ENCODE results near the gene SYNE2.

SYNE2 gene

GRCh38 chr14:64194404-64194803 lies 341.6 kb downstream of the SYNE2 start:
- Histone ChIP-seq H3K36me3 (replicated peaks) (no peaks in the 10 kb centered on the region), H3K4me3 (ENCODE audit: low read depth, low read length) (no peak overlapping the region), H3K27ac (no peak overlapping the region), H3K27me3 (replicated peaks) (no peaks in the 10 kb centered on the region)
- in situ Hi-C loops (cut with HindIII; ENCODE audit: low pct_ligation_motif_present, low sequenced_read_pairs), result no loop called here
- TF ChIP-seq CTCF (IDR thresholded peaks at IDR 0.05; ENCODE audit: low read depth, low read length, missing control alignments), result no peak
- DNase-seq, result no peak

GRCh38 chr14:64195199-64195598 lies 342.4 kb downstream of the SYNE2 start:
- no peak for DNase-seq
- TF ChIP-seq CTCF (IDR thresholded peaks at IDR 0.05; ENCODE audit: low read depth, low read length, missing control alignments), result no peak
- no peak overlapping the region for H3K27ac ChIP-seq
- no peak overlapping the region for H3K4me3 ChIP-seq (ENCODE audit: low read depth, low read length)
- in situ Hi-C loops (cut with HindIII; ENCODE audit: low pct_ligation_motif_present, low sequenced_read_pairs), result no loop called here
- H3K27me3 ChIP-seq (replicated peaks), result no peaks in the 10 kb centered on the region
- no peaks in the 10 kb centered on the region for H3K36me3 ChIP-seq (replicated peaks)

- no peak for DNase-seq
- H3K27ac ChIP-seq, result no peak overlapping the region
- no peak for TF ChIP-seq CTCF (IDR thresholded peaks at IDR 0.05; ENCODE audit: low read depth, low read length, missing control alignments)
- H3K36me3 ChIP-seq (replicated peaks), result no peaks in the 10 kb centered on the region
- no peak overlapping the region for H3K4me3 ChIP-seq (ENCODE audit: low read depth, low read length)
- in situ Hi-C loops (cut with HindIII; ENCODE audit: low pct_ligation_motif_present, low sequenced_read_pairs), result no loop called here
- no peaks in the 10 kb centered on the region for H3K27me3 ChIP-seq (replicated peaks)
Measured at GRCh38 chr14:64196056-64196455, 343.3 kb downstream of the SYNE2 start.

- in situ Hi-C loops (cut with HindIII; ENCODE audit: low pct_ligation_motif_present, low sequenced_read_pairs), result no loop called here
- no peak for TF ChIP-seq CTCF (IDR thresholded peaks at IDR 0.05; ENCODE audit: low read depth, low read length, missing control alignments)
- Histone ChIP-seq H3K27me3 (replicated peaks) (no peaks in the 10 kb centered on the region), H3K36me3 (replicated peaks) (no peaks in the 10 kb centered on the region), H3K27ac (no peak overlapping the region), H3K4me3 (ENCODE audit: low read depth, low read length) (peak overlapping the region; percentile 70)
- peak; percentile 57 for DNase-seq
Measured at GRCh38 chr14:64196814-64197411, 344.1 kb downstream of the SYNE2 start.

DNA sequence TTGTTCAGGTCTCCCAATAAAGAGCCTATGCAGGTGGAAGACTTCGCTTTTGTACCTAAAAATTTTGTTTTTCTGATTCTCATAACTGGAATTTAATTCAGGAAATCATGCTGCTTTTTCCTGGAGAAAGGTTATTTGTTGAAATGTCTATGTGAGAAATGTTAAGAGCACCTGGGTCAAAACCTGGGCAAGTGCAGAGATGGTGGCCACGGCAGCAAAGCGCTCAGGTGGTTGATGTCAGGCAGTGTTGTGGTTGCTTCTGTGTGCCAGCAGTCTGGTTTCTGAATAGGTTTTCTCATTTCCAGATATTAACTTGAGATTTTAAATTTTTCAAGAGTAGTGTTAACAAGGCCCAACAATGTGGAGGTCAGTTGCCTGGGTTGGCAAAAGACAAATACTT lies 345.2 kb downstream of the SYNE2 start:
- Histone ChIP-seq H3K4me3 (ENCODE audit: low read depth, low read length) (no peak overlapping the region), H3K27ac (no peak overlapping the region), H3K27me3 (replicated peaks) (no peaks in the 10 kb centered on the region), H3K36me3 (replicated peaks) (no peaks in the 10 kb centered on the region)
- in situ Hi-C loops (cut with HindIII; ENCODE audit: low pct_ligation_motif_present, low sequenced_read_pairs), result no loop called here
- TF ChIP-seq CTCF (IDR thresholded peaks at IDR 0.05; ENCODE audit: low read depth, low read length, missing control alignments), result no peak
- no peak for DNase-seq

- no peak overlapping the region for H3K27ac ChIP-seq
- H3K36me3 ChIP-seq (replicated peaks), result no peaks in the 10 kb centered on the region
- TF ChIP-seq CTCF (IDR thresholded peaks at IDR 0.05; ENCODE audit: low read depth, low read length, missing control alignments), result no peak
- H3K27me3 ChIP-seq (replicated peaks), result no peaks in the 10 kb centered on the region
- in situ Hi-C loops (cut with HindIII; ENCODE audit: low pct_ligation_motif_present, low sequenced_read_pairs), result no loop called here
- DNase-seq, result no peak
- H3K4me3 ChIP-seq (ENCODE audit: low read depth, low read length), result no peak overlapping the region
Measured at GRCh38 chr14:64198486-64198885, 345.7 kb downstream of the SYNE2 start.
